Spinal cord (tissue), 10 donors: ENCODE measurements around the gene OR2Z1. TPM values are rescaled to one million over a fixed set of nuclear protein-coding genes. Genes with fewer than 3 reads are reported as not detected.

Experiments
- DNase-seq, 6 donors: peaks; one replicate each; pipeline versions ENCODE4 v3.0.0 to v3.0.0-alpha.2; 2013 to 2015; ENCODE audit warnings: low spot score in 6 of 6, low read depth in 4 of 6
- H3K27ac ChIP-seq: one replicate; pipeline ENCODE4 v1.5.1; 2013; ENCODE audit warnings: low read depth, low read length, control low read depth
- H3K27me3 ChIP-seq: one replicate; pipeline ENCODE4 v1.6.1; 2013; ENCODE audit warnings: low read length; ENCODE audit not compliant: control insufficient read depth, insufficient read depth
- H3K36me3 ChIP-seq: one replicate; pipeline ENCODE4 v1.6.1; 2013; ENCODE audit warnings: low read length; ENCODE audit not compliant: control insufficient read depth, insufficient read depth
- H3K4me1 ChIP-seq: one replicate; pipeline ENCODE4 v1.6.1; 2013; ENCODE audit warnings: low read length; ENCODE audit not compliant: control insufficient read depth, insufficient read depth
- H3K4me3 ChIP-seq: one replicate; pipeline ENCODE4 v1.5.1; 2013; ENCODE audit warnings: low read depth, low read length, control low read depth
- H3K9me3 ChIP-seq: one replicate; pipeline ENCODE4 v1.6.1; 2013; ENCODE audit warnings: low read length; ENCODE audit not compliant: control insufficient read depth, insufficient read depth
- WGBS: methylation state at CpG from one replicate; pipeline ENCODE4 v1.1.5; 2013; ENCODE audit warnings: missing lambda C conversion rate; ENCODE audit not compliant: insufficient coverage; 5-methylcytosine and 5-hydroxymethylcytosine counted together
- long read RNA-seq, 4 donors: transcript quantifications; one replicate each; lab custom pipeline, GENCODE V29; 2026
- polyA plus RNA-seq, 2 donors: library from polyadenylated mRNA; unstranded; fragments of 120-200 nt; gene quantifications; one replicate each; pipeline ENCODE4 v1.2.1, GENCODE V29; 2013; ENCODE audit not compliant: insufficient read length in 2 of 2
- total RNA-seq, 2 donors: library from RNA; depleted of rRNA in 1 of 2; stranded (reverse); fragments of 120-200 nt in 1 of 2; fragments of >200 nt in 1 of 2; gene quantifications; one replicate each; pipeline versions ENCODE4 v1.2.3 to v1.2.4, GENCODE V29; 2013 to 2014
- donor health status: healthy.

Gene OR2Z1, protein sequence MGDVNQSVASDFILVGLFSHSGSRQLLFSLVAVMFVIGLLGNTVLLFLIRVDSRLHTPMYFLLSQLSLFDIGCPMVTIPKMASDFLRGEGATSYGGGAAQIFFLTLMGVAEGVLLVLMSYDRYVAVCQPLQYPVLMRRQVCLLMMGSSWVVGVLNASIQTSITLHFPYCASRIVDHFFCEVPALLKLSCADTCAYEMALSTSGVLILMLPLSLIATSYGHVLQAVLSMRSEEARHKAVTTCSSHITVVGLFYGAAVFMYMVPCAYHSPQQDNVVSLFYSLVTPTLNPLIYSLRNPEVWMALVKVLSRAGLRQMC
- not detected for total RNA-seq
- polyA plus RNA-seq, result not detected
- long read RNA-seq, donor 1, result 0 reads
- long read RNA-seq, donor 2, result 0 reads
- long read RNA-seq, donor 3, result 0 reads
- long read RNA-seq, donor 4, result 0 reads

DNA sequence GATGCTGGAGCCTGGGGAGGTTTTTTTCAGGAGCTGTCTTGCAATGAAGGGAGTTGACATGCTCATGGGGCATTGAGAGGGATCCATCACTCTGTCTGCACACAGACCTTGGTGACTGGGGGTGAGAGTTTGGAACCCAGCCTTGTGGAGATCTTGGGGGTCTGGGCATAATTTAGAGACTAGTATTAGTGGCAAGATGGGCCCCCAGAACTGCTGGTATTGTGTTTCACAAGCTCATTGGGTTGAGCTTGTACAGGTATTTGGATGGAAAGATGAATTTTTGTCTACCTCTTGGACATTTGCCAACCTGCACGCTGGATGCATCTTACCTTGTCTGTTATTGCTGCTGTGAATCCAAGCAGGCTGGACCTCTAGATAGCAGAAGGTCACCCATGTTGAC lies at the start of gene OR2Z1:
Gene OR2Z1 (plus strand): TSS at position 301 of the 400 bp plus-strand sequence. CDS start 9,395 bp downstream, outside the sequence.
- no peak for DNase-seq
- Histone ChIP-seq H3K27me3 (no peaks in the 10 kb centered on the region), H3K4me3 (no peak within 1 kb of the TSS), H3K36me3 (no peaks in the 10 kb centered on the region), H3K4me1 (no peaks in the 10 kb centered on the region), H3K27ac (no peak within 1 kb of the TSS), H3K9me3 (no peaks in the 10 kb centered on the region)
- 63% methylated on average over 1 of the region's 1 CpG for WGBS

DNA sequence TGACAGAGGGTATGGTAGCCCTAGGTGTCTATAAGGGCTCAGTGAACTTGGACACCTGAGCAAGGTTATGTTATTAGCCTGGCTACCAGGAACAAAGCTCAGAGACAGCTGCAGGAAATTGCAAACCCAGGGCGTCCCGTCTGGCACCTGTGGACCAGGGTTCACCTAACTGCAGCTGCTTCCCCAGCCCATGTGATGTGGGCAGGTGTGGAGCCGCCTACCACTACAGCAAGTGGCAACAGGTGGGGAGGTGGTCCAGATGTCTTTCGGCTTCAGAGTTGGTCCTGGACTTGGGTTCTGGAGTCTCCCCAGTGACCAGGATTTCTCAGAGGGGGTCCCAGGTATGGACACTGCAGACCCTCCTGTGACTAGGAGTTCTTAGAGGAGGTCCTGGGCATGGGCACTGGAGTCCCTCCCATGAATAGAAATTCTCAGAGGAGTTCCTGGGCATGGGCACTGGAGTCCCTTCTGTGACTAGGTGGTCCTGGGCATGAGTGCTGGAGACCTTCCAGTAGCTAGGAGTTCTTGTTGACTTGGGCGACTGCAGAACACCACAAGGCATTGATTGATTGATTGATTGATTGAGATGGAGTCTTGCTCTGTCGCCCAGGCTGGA lies 48.0 kb upstream of the OR2Z1 start:
- Histone ChIP-seq H3K36me3 (no peaks in the 10 kb centered on the region), H3K4me1 (no peaks in the 10 kb centered on the region), H3K9me3 (no peaks in the 10 kb centered on the region), H3K27me3 (no peaks in the 10 kb centered on the region), H3K4me3 (no peak overlapping the region), H3K27ac (no peak overlapping the region)
- 70% methylated on average over 6 of the region's 6 CpGs for WGBS
- no peak for DNase-seq

DNA sequence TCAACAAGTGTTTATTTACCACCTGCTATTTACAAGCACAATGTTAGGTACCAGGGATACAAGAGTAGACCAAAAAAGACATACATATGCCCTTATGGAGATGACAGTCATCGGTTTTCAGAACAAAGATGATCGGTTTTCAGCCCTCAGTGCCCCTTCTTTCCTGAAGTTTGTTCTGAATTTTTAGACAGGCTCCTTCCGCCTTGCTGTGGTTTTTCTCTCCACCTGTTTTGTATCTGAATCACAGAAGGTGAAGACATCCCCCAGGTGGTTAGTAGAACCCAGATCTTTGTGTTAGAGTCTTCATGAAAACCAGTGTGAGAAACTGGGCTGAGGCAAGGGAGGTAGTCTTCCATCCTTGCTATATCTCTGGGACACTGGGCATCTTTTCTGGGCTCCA lies 46.4 kb upstream of the OR2Z1 start:
- Histone ChIP-seq H3K4me3 (no peak overlapping the region), H3K4me1 (no peaks in the 10 kb centered on the region), H3K9me3 (no peaks in the 10 kb centered on the region), H3K36me3 (no peaks in the 10 kb centered on the region), H3K27me3 (no peaks in the 10 kb centered on the region), H3K27ac (no peak overlapping the region)
- DNase-seq, result no peak
- WGBS, result 86% methylated on average over 3 of the region's 3 CpGs

DNA sequence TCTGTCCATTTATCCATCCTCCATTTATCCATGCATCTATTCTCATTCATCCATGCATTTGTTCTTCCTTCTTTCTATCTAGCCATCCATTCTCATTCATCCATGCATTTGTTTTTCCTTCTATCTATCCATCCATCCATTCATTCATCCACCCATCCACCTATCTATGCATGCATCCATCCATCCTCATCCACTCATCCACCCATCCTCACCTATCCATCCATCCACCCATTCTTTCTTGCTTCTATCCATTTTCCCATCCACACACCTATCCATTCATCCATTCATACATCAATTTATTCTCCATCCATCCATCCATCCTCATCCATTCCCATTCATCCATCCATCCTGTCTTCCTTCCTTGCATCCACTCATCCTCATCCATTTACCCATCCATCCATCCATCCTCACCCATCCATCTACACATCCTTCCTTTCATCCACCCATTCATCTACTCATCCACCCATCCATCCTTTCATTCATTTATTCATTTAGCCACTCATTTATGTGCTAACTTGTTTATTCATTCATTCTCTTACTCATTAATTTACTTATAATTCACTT lies 43.1 kb upstream of the OR2Z1 start:
- Histone ChIP-seq H3K27ac (no peak overlapping the region), H3K4me3 (no peak overlapping the region), H3K9me3 (no peaks in the 10 kb centered on the region), H3K27me3 (no peaks in the 10 kb centered on the region), H3K4me1 (no peaks in the 10 kb centered on the region), H3K36me3 (no peaks in the 10 kb centered on the region)
- DNase-seq, result no peak

DNA sequence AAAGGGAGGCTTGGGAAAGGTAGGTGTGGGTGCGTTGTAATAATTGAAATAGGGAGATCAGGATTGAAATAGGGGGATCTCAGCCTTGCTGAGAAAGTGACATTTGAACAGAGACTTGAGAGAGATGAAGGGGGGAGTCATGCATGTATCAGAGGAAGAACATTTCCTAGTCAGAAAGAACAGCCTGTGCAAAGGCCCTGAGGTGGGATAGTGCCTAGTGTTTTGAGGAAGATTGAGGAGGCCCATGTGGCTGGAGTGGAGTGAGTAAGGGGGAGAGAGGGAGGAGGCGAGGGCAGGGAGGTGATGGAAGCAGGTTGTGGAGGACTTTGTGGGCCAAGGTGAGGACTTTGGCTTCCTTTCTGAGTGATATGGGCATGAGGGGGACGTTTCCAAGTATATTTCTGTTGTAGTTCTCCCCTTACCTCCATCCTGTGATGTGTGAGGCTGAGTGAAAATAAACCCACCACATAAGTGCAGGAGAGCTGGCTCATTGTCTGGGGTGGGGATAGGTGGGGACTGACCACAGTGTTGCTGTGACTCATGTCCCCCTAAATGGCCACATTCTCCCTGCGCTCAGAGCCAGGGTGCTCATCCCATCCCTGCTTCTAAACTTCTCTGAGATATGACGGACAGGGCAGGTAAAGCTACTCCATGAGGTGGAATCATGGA lies 40.6 kb upstream of the OR2Z1 start:
- DNase-seq, result no peak
- no peaks in the 10 kb centered on the region for H3K27me3 ChIP-seq
- no peak overlapping the region for H3K4me3 ChIP-seq
- 88% methylated on average over 2 of the region's 5 CpGs for WGBS
- no peaks in the 10 kb centered on the region for H3K36me3 ChIP-seq
- H3K9me3 ChIP-seq, result no peaks in the 10 kb centered on the region
- no peak overlapping the region for H3K27ac ChIP-seq
- H3K4me1 ChIP-seq, result no peaks in the 10 kb centered on the region

DNA sequence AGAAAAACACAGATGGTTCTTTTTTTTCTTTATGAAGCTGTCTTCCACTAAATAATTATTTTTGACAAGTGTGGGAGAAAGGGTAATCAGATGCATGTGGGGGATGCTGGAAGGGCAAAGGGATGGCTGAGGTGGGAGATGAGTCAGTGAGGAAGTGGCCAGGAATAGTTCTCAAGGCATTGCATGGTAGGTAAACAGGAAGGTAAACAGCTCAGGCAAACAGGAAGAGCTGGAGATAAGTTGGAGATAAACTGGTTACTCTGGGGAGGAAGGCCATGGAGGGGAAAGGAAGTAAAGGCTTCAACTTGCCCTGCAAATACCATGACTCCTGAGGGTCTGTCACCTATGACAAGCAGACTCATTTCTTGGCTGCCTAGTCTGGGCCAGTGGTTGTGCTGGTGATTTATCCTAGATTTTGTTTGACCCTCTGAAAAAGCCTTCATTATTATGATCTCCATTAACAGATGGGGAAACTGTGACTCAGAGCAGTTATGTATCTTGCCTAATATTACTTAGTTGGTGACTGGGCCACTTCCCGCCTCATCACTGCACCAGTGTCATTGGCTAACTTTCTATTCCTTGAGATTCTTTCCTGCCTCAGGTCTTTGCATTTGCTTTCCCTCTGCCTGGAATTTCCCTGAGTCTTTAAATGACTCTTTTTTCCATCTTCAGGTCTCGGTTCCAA lies 39.9 kb upstream of the OR2Z1 start:
- no peak for DNase-seq
- 100% methylated on average over 1 of the region's 2 CpGs for WGBS
- Histone ChIP-seq H3K27ac (no peak overlapping the region), H3K4me3 (no peak overlapping the region), H3K27me3 (no peaks in the 10 kb centered on the region), H3K9me3 (no peaks in the 10 kb centered on the region), H3K36me3 (no peaks in the 10 kb centered on the region), H3K4me1 (no peaks in the 10 kb centered on the region)

DNA sequence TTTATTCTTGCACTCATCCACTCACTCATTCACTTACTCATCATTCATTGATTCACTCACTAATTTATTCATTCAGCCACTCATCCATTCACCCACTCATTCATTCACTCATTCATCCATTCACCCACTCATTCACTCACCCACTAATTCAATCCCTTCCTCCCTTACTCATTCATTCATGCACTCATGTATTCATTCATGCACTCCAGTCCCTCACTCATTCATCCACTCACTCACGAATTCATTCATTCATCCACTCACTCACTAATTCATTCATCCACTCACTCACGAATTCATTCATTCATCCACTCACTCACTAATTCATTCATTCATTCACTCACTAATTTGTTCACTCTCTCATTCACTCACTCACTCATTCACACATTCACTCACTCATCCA lies 39.0 kb upstream of the OR2Z1 start:
- no peak for DNase-seq
- H3K4me1 ChIP-seq, result no peaks in the 10 kb centered on the region
- H3K27me3 ChIP-seq, result no peaks in the 10 kb centered on the region
- WGBS, result 50% methylated on average over 2 of the region's 2 CpGs
- H3K9me3 ChIP-seq, result no peaks in the 10 kb centered on the region
- H3K27ac ChIP-seq, result no peak overlapping the region
- H3K4me3 ChIP-seq, result no peak overlapping the region
- H3K36me3 ChIP-seq, result no peaks in the 10 kb centered on the region

DNA sequence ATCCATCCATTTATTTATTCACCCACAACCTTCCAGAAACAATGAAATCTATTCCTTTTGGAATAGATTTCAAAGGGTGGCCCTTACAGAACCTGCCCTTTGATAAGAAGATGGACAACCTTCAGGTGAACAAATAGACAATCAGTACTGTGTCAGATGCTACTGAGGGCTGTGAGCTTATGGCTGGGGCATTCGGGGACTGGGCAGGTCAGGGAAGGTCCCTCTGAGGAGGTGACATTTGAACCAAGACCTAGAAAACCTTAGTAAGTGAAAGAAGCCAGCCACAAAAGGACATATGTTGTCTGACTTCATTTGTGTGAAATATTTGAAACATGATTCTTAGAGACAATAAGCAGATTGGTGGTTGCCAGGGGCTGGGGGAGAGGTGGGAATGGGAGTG lies 38.5 kb upstream of the OR2Z1 start:
- 94% methylated on average over 1 of the region's 1 CpG for WGBS
- no peaks in the 10 kb centered on the region for H3K36me3 ChIP-seq
- H3K9me3 ChIP-seq, result no peaks in the 10 kb centered on the region
- no peaks in the 10 kb centered on the region for H3K4me1 ChIP-seq
- no peak for DNase-seq
- H3K4me3 ChIP-seq, result no peak overlapping the region
- H3K27me3 ChIP-seq, result no peaks in the 10 kb centered on the region
- H3K27ac ChIP-seq, result no peak overlapping the region
